H9 (cell line): Measurements from ENCODE around the gene UBE2N. TPM values are rescaled to one million over a fixed set of nuclear protein-coding genes. Genes with fewer than 3 reads are reported as not detected.

Experiments
- DNase-seq: peaks from one replicate; pipeline ENCODE4 v3.0.0-alpha.2; 2017
- H2AFZ ChIP-seq: one replicate; pipeline ENCODE4 v1.6.1; 2013; ENCODE audit warnings: mild to moderate bottlenecking, low read length, control low read depth, moderate library complexity
- H2AK5ac ChIP-seq: 2 replicates; pipeline ENCODE4 v1.6.1; 2013; ENCODE audit warnings: low read length, control low read depth, mixed read lengths; ENCODE audit not compliant: insufficient read length
- H2BK120ac ChIP-seq: one replicate; pipeline ENCODE4 v1.6.1; 2013; ENCODE audit warnings: low read depth, mild to moderate bottlenecking, low read length, control low read depth, inconsistent platforms; ENCODE audit not compliant: poor library complexity, severe bottlenecking
- H2BK12ac ChIP-seq: 2 replicates; pipeline ENCODE4 v1.6.1; 2013; ENCODE audit warnings: low read length, control low read depth, mixed read lengths, low read depth; ENCODE audit not compliant: insufficient read length
- H2BK15ac ChIP-seq: 2 replicates; pipeline ENCODE4 v1.6.1; 2013; ENCODE audit warnings: low read depth, low read length, control low read depth
- H2BK20ac ChIP-seq: one replicate; pipeline ENCODE4 v1.6.1; 2013; ENCODE audit warnings: low read depth, mild to moderate bottlenecking, low read length, control low read depth, inconsistent platforms; ENCODE audit not compliant: poor library complexity, severe bottlenecking
- H2BK5ac ChIP-seq: 2 replicates; pipeline ENCODE4 v1.6.1; 2013; ENCODE audit warnings: low read length, control low read depth, mixed read lengths; ENCODE audit not compliant: insufficient read length
- H3K14ac ChIP-seq: 2 replicates; pipeline ENCODE4 v1.6.1; 2013; ENCODE audit warnings: low read length, control low read depth; ENCODE audit not compliant: insufficient read depth
- H3K18ac ChIP-seq: 2 replicates; pipeline ENCODE4 v1.6.1; 2013; ENCODE audit warnings: low read depth, mild to moderate bottlenecking, mixed read lengths, low read length, control low read depth; ENCODE audit not compliant: insufficient read length
- H3K23ac ChIP-seq: 2 replicates; pipeline ENCODE4 v1.6.1; 2013; ENCODE audit warnings: low read length, control low read depth, mixed read lengths, low read depth; ENCODE audit not compliant: insufficient read length
- H3K23me2 ChIP-seq: 2 replicates; pipeline ENCODE4 v1.6.1; 2013; ENCODE audit warnings: low read depth, mild to moderate bottlenecking, mixed read lengths, low read length, control low read depth; ENCODE audit not compliant: insufficient read length, poor library complexity, severe bottlenecking
- H3K27ac ChIP-seq: 2 replicates; pipeline ENCODE4 v1.5.1; 2013; ENCODE audit warnings: low read length, control low read depth, mixed read lengths, low read depth; ENCODE audit not compliant: insufficient read length
- H3K27me3 ChIP-seq: 2 replicates; pipeline ENCODE4 v1.6.1; 2013; ENCODE audit warnings: low read length, control low read depth, inconsistent platforms; ENCODE audit not compliant: insufficient read depth
- H3K4ac ChIP-seq: 2 replicates; pipeline ENCODE4 v1.6.1; 2013; ENCODE audit warnings: low read depth, mild to moderate bottlenecking, control low read depth, inconsistent platforms, low read length, moderate library complexity
- H3K4me1 ChIP-seq: 2 replicates; pipeline ENCODE4 v1.6.1; 2013; ENCODE audit warnings: low read length, control low read depth, inconsistent platforms; ENCODE audit not compliant: insufficient read depth
- H3K4me2 ChIP-seq: 2 replicates; pipeline ENCODE4 v1.6.1; 2013; ENCODE audit warnings: low read length, control low read depth, mixed read lengths; ENCODE audit not compliant: insufficient read length, insufficient read depth
- H3K56ac ChIP-seq: 2 replicates; pipeline ENCODE4 v1.6.1; 2013; ENCODE audit warnings: low read depth, mild to moderate bottlenecking, mixed read lengths, low read length, control low read depth; ENCODE audit not compliant: insufficient read length
- H3K79me1 ChIP-seq: 2 replicates; pipeline ENCODE4 v1.6.1; 2013; ENCODE audit warnings: low read depth, mild to moderate bottlenecking, moderate library complexity, low read length, control low read depth, inconsistent platforms; ENCODE audit not compliant: insufficient read depth, poor library complexity, severe bottlenecking
- H3K79me2 ChIP-seq: 2 replicates; pipeline ENCODE4 v1.6.1; 2013; ENCODE audit warnings: low read length, control low read depth, inconsistent platforms; ENCODE audit not compliant: insufficient read depth
- H3K9ac ChIP-seq: 2 replicates; pipeline ENCODE4 v1.6.1; 2013; ENCODE audit warnings: low read length, control low read depth, mixed read lengths; ENCODE audit not compliant: insufficient read length; ENCODE audit errors: extremely low read depth
- H3K9me3 ChIP-seq: one replicate; pipeline ENCODE4 v1.6.1; 2013; ENCODE audit warnings: low read depth, low read length, inconsistent platforms; ENCODE audit not compliant: control insufficient read depth
- H3T11ph ChIP-seq: one replicate; pipeline ENCODE4 v1.6.1; 2013; ENCODE audit warnings: mild to moderate bottlenecking, low read length, control low read depth, inconsistent platforms
- H4K20me1 ChIP-seq: one replicate; pipeline ENCODE4 v1.6.1; 2013; ENCODE audit not compliant: control insufficient read depth, insufficient read length, insufficient read depth
- H4K5ac ChIP-seq: 2 replicates; pipeline ENCODE4 v1.6.1; 2013; ENCODE audit warnings: low read depth, mild to moderate bottlenecking, mixed read lengths, low read length, control low read depth; ENCODE audit not compliant: insufficient read length
- H4K8ac ChIP-seq: replicated peaks from 2 replicates; pipeline ENCODE4 v1.6.1; 2013; ENCODE audit warnings: low read length, control low read depth, mixed read lengths, low read depth; ENCODE audit not compliant: insufficient read length
- H4K91ac ChIP-seq: 2 replicates; pipeline ENCODE4 v1.6.1; 2013; ENCODE audit warnings: low read depth, mild to moderate bottlenecking, moderate library complexity, mixed read lengths, low read length, control low read depth; ENCODE audit not compliant: insufficient read length
- H3K27ac Mint-ChIP-seq, 3 experiments: 2 replicates in 2 of 3; 3 replicates in 1 of 3; pipeline ENCODE4 v1.8.0; 2020 to 2021; ENCODE audit warnings: mixed read lengths in 3 of 3, mild to moderate bottlenecking in 1 of 3, moderate library complexity in 1 of 3
- H3K27me3 Mint-ChIP-seq: 2 replicates; pipeline ENCODE4 v1.8.0; 2021; ENCODE audit warnings: low read depth, mild to moderate bottlenecking, moderate library complexity, mixed read lengths
- H3K36me3 Mint-ChIP-seq, 3 experiments: 2 replicates in 2 of 3; 3 replicates in 1 of 3; pipeline ENCODE4 v1.8.0; 2020 to 2021; ENCODE audit warnings: low read depth in 3 of 3, mixed read lengths in 3 of 3; ENCODE audit not compliant: insufficient read depth in 1 of 3
- H3K4me1 Mint-ChIP-seq, 2 experiments: 2 replicates each; pipeline ENCODE4 v1.8.0; 2020; ENCODE audit warnings: mixed read lengths in 2 of 2
- H3K4me3 Mint-ChIP-seq, 2 experiments: 2 replicates in 1 of 2; 3 replicates in 1 of 2; pipeline ENCODE4 v1.8.0; 2020 to 2021; ENCODE audit warnings: mild to moderate bottlenecking in 2 of 2, mixed read lengths in 2 of 2, moderate library complexity in 1 of 2
- H3K9me3 Mint-ChIP-seq, 2 experiments: 2 replicates in 1 of 2; 3 replicates in 1 of 2; pipeline ENCODE4 v1.8.0; 2020; ENCODE audit warnings: mild to moderate bottlenecking in 2 of 2, mixed read lengths in 2 of 2, moderate library complexity in 1 of 2
- total RNA-seq: library from RNA; stranded (reverse); gene quantifications from 2 replicates; pipeline ENCODE4 v1.2.1, GENCODE V29; 2021
- TF ChIP-seq, protein P1 (sequence below): fragments of 200-600 bp; sonication (generic); conservative IDR thresholded peaks from 3 replicates; pipeline ENCODE4 v1.8.0; 2021; ENCODE audit warnings: antibody characterized with exemption, mild to moderate bottlenecking

UBE2N gene
- total RNA-seq, 1 experiment from 2014 or later: 192 TPM

DNA sequence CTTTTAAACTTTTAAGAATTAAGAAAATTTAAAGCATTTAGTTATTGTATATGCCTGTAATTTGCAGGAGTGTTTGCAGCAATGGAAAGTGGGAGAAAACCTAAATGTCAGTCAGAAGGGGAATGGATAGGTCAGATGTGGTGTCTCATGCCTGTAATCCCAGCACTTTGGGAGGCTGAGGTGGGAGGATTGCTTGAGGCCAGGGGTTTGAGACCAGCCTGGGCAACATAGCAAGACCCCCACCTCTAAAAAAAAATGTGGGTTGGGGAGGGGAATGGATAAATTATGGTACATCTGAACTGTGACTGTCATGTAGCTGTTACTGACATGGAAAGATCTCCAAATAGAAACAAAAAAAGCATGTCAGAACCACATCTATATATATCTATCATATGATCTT lies 27.6 kb upstream of the UBE2N start:
- peaks cover 9 to 11% of the 10 kb centered on the region in 2 experiments for H3K4me1 Mint-ChIP-seq
- no peak overlapping the region for H3K4ac ChIP-seq
- no peak overlapping the region for H2BK12ac ChIP-seq
- no peaks in the 10 kb centered on the region for H4K20me1 ChIP-seq
- no peak overlapping the region for H4K91ac ChIP-seq
- H3K36me3 Mint-ChIP-seq: peaks cover 20 to 40% (median 36%) of the 10 kb centered on the region in 3 experiments
- H3K27ac Mint-ChIP-seq: no peak overlapping the region
- no peak overlapping the region for H3T11ph ChIP-seq
- H3K56ac ChIP-seq: no peak overlapping the region
- TF ChIP-seq, protein P1, sequence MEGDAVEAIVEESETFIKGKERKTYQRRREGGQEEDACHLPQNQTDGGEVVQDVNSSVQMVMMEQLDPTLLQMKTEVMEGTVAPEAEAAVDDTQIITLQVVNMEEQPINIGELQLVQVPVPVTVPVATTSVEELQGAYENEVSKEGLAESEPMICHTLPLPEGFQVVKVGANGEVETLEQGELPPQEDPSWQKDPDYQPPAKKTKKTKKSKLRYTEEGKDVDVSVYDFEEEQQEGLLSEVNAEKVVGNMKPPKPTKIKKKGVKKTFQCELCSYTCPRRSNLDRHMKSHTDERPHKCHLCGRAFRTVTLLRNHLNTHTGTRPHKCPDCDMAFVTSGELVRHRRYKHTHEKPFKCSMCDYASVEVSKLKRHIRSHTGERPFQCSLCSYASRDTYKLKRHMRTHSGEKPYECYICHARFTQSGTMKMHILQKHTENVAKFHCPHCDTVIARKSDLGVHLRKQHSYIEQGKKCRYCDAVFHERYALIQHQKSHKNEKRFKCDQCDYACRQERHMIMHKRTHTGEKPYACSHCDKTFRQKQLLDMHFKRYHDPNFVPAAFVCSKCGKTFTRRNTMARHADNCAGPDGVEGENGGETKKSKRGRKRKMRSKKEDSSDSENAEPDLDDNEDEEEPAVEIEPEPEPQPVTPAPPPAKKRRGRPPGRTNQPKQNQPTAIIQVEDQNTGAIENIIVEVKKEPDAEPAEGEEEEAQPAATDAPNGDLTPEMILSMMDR: no peak
- peaks cover 3% of the 10 kb centered on the region; the same call in 1 of the 2 replicates for H3K4me1 ChIP-seq
- no peak overlapping the region for H2BK15ac ChIP-seq
- H3K18ac ChIP-seq: no peak overlapping the region
- H3K23ac ChIP-seq: no peak overlapping the region
- no peak overlapping the region for H3K4me2 ChIP-seq
- H3K27me3 ChIP-seq: no peaks in the 10 kb centered on the region
- H4K5ac ChIP-seq: no peak overlapping the region
- H3K27me3 Mint-ChIP-seq: no peaks in the 10 kb centered on the region; the same call in 1 of the 2 replicates
- DNase-seq: no peak
- no peak overlapping the region for H4K8ac ChIP-seq
- peaks cover 19% of the 10 kb centered on the region for H3K79me2 ChIP-seq
- no peak overlapping the region for H3K27ac ChIP-seq
- H3K79me1 ChIP-seq: peaks cover 14% of the 10 kb centered on the region
- H3K9me3 ChIP-seq: no peaks in the 10 kb centered on the region
- H2BK120ac ChIP-seq: no peak overlapping the region
- no peak overlapping the region for H2BK5ac ChIP-seq
- no peak overlapping the region for H3K9ac ChIP-seq
- H3K23me2 ChIP-seq: peaks cover 3% of the 10 kb centered on the region
- H2AK5ac ChIP-seq: no peak overlapping the region
- H3K14ac ChIP-seq: no peak overlapping the region
- no peak overlapping the region for H2BK20ac ChIP-seq
- H2AFZ ChIP-seq: no peak overlapping the region
- H3K4me3 Mint-ChIP-seq: peak overlapping the region; percentile 31 to 51; a peak in 2 of 5 replicates
- H3K9me3 Mint-ChIP-seq: no peaks in the 10 kb centered on the region
